Measurements from ENCODE around the gene DTNA.

- no peak for TF ChIP-seq JUND (IDR thresholded peaks at IDR 0.05; ENCODE audit: low read length)
- no peak for TF ChIP-seq CTCF (IDR thresholded peaks at IDR 0.05; ENCODE audit: control extremely low read depth in 1 of 3, insufficient read depth in 1 of 3, low read depth in 1 of 3, low read length in 3 of 3)
- no peak for TF ChIP-seq BCL11A (IDR thresholded peaks at IDR 0.05; ENCODE audit: low read depth in 2 of 2, low read length in 2 of 2)
- no peak for TF ChIP-seq HDAC2 (IDR thresholded peaks at IDR 0.05; ENCODE audit: borderline replicate concordance in 1 of 2, low read depth in 2 of 2, low read length in 2 of 2)
- TF ChIP-seq POLR2AphosphoS5 (IDR thresholded peaks at IDR 0.05; ENCODE audit: low read depth, low read length) = no peak
- no peak for TF ChIP-seq YY1 (IDR thresholded peaks at IDR 0.05; ENCODE audit: low read depth, low read length)
- TF ChIP-seq RAD21 (IDR thresholded peaks at IDR 0.05 in 1 of 2, conservative IDR thresholded peaks at IDR 0.05 in 1 of 2; ENCODE audit: low read depth in 2 of 2, low read length in 2 of 2) = no peak
Measured at GRCh38 chr18:34933909-34934661, 224.0 kb downstream of the DTNA start.
